NCI-H2107 treated with DMSO at 0.1 percent for 48 hours (cell line): ENCODE data around the gene WFDC10A.
A peak's percentile ranks its signal among the peaks of the same experiment; 100 is the strongest.
"Not testable (repeated sequence)": the region's sequence is repeated elsewhere in the genome, so short reads cannot be mapped to it uniquely, and the experiment has no call there.

Experiments used
- DNase-seq: peaks from one replicate; lab custom pipeline; 2025; ENCODE audit not compliant: unreplicated experiment; lab: John Stamatoyannopoulos, UW

WFDC10A gene

GRCh38 chr20:45647441-45648050 lies 18.0 kb downstream of the WFDC10A start:
- DNase-seq, result no peak

- no peak for DNase-seq
Observed at GRCh38 chr20:45649312-45649863, 19.8 kb downstream of the WFDC10A start.

- DNase-seq, result peak; percentile 5
Observed at GRCh38 chr20:45651726-45652125, 22.2 kb downstream of the WFDC10A start.

GRCh38 chr20:45657038-45657437 lies 27.5 kb downstream of the WFDC10A start:
- not testable (repeated sequence) for DNase-seq

GRCh38 chr20:45670139-45670538 lies 40.6 kb downstream of the WFDC10A start, which contains the start of gene WFDC11:
TSS of gene WFDC11 (minus strand) at chr20:45670239. CDS start at chr20:45650600, 19,639 bp downstream.
- DNase-seq, result no peak

GRCh38 chr20:45672765-45673164 lies 43.2 kb downstream of the WFDC10A start:
- no peak for DNase-seq

- no peak for DNase-seq
Observed at GRCh38 chr20:45679650-45680049, 50.1 kb downstream of the WFDC10A start.
